H9 (cell line): ENCODE data around the gene KRT3. TPM values are rescaled to one million over a fixed set of nuclear protein-coding genes. Genes with fewer than 3 reads are reported as not detected.

Experiments used
- DNase-seq: peaks from one replicate; pipeline ENCODE4 v3.0.0-alpha.2; 2017
- H2AFZ ChIP-seq: one replicate; pipeline ENCODE4 v1.6.1; 2013; ENCODE audit warnings: mild to moderate bottlenecking, low read length, control low read depth, moderate library complexity
- H2AK5ac ChIP-seq: 2 replicates; pipeline ENCODE4 v1.6.1; 2013; ENCODE audit warnings: low read length, control low read depth, mixed read lengths; ENCODE audit not compliant: insufficient read length
- H2BK120ac ChIP-seq: one replicate; pipeline ENCODE4 v1.6.1; 2013; ENCODE audit warnings: low read depth, mild to moderate bottlenecking, low read length, control low read depth, inconsistent platforms; ENCODE audit not compliant: poor library complexity, severe bottlenecking
- H2BK12ac ChIP-seq: 2 replicates; pipeline ENCODE4 v1.6.1; 2013; ENCODE audit warnings: low read length, control low read depth, mixed read lengths, low read depth; ENCODE audit not compliant: insufficient read length
- H2BK15ac ChIP-seq: 2 replicates; pipeline ENCODE4 v1.6.1; 2013; ENCODE audit warnings: low read depth, low read length, control low read depth
- H2BK20ac ChIP-seq: one replicate; pipeline ENCODE4 v1.6.1; 2013; ENCODE audit warnings: low read depth, mild to moderate bottlenecking, low read length, control low read depth, inconsistent platforms; ENCODE audit not compliant: poor library complexity, severe bottlenecking
- H2BK5ac ChIP-seq: 2 replicates; pipeline ENCODE4 v1.6.1; 2013; ENCODE audit warnings: low read length, control low read depth, mixed read lengths; ENCODE audit not compliant: insufficient read length
- H3K14ac ChIP-seq: 2 replicates; pipeline ENCODE4 v1.6.1; 2013; ENCODE audit warnings: low read length, control low read depth; ENCODE audit not compliant: insufficient read depth
- H3K18ac ChIP-seq: 2 replicates; pipeline ENCODE4 v1.6.1; 2013; ENCODE audit warnings: low read depth, mild to moderate bottlenecking, mixed read lengths, low read length, control low read depth; ENCODE audit not compliant: insufficient read length
- H3K23ac ChIP-seq: 2 replicates; pipeline ENCODE4 v1.6.1; 2013; ENCODE audit warnings: low read length, control low read depth, mixed read lengths, low read depth; ENCODE audit not compliant: insufficient read length
- H3K23me2 ChIP-seq: 2 replicates; pipeline ENCODE4 v1.6.1; 2013; ENCODE audit warnings: low read depth, mild to moderate bottlenecking, mixed read lengths, low read length, control low read depth; ENCODE audit not compliant: insufficient read length, poor library complexity, severe bottlenecking
- H3K27ac ChIP-seq: 2 replicates; pipeline ENCODE4 v1.5.1; 2013; ENCODE audit warnings: low read length, control low read depth, mixed read lengths, low read depth; ENCODE audit not compliant: insufficient read length
- H3K27me3 ChIP-seq: 2 replicates; pipeline ENCODE4 v1.6.1; 2013; ENCODE audit warnings: low read length, control low read depth, inconsistent platforms; ENCODE audit not compliant: insufficient read depth
- H3K4ac ChIP-seq: 2 replicates; pipeline ENCODE4 v1.6.1; 2013; ENCODE audit warnings: low read depth, mild to moderate bottlenecking, control low read depth, inconsistent platforms, low read length, moderate library complexity
- H3K4me1 ChIP-seq: 2 replicates; pipeline ENCODE4 v1.6.1; 2013; ENCODE audit warnings: low read length, control low read depth, inconsistent platforms; ENCODE audit not compliant: insufficient read depth
- H3K4me2 ChIP-seq: 2 replicates; pipeline ENCODE4 v1.6.1; 2013; ENCODE audit warnings: low read length, control low read depth, mixed read lengths; ENCODE audit not compliant: insufficient read length, insufficient read depth
- H3K56ac ChIP-seq: 2 replicates; pipeline ENCODE4 v1.6.1; 2013; ENCODE audit warnings: low read depth, mild to moderate bottlenecking, mixed read lengths, low read length, control low read depth; ENCODE audit not compliant: insufficient read length
- H3K79me1 ChIP-seq: 2 replicates; pipeline ENCODE4 v1.6.1; 2013; ENCODE audit warnings: low read depth, mild to moderate bottlenecking, moderate library complexity, low read length, control low read depth, inconsistent platforms; ENCODE audit not compliant: insufficient read depth, poor library complexity, severe bottlenecking
- H3K79me2 ChIP-seq: 2 replicates; pipeline ENCODE4 v1.6.1; 2013; ENCODE audit warnings: low read length, control low read depth, inconsistent platforms; ENCODE audit not compliant: insufficient read depth
- H3K9ac ChIP-seq: 2 replicates; pipeline ENCODE4 v1.6.1; 2013; ENCODE audit warnings: low read length, control low read depth, mixed read lengths; ENCODE audit not compliant: insufficient read length; ENCODE audit errors: extremely low read depth
- H3K9me3 ChIP-seq: one replicate; pipeline ENCODE4 v1.6.1; 2013; ENCODE audit warnings: low read depth, low read length, inconsistent platforms; ENCODE audit not compliant: control insufficient read depth
- H3T11ph ChIP-seq: one replicate; pipeline ENCODE4 v1.6.1; 2013; ENCODE audit warnings: mild to moderate bottlenecking, low read length, control low read depth, inconsistent platforms
- H4K20me1 ChIP-seq: one replicate; pipeline ENCODE4 v1.6.1; 2013; ENCODE audit not compliant: control insufficient read depth, insufficient read length, insufficient read depth
- H4K5ac ChIP-seq: 2 replicates; pipeline ENCODE4 v1.6.1; 2013; ENCODE audit warnings: low read depth, mild to moderate bottlenecking, mixed read lengths, low read length, control low read depth; ENCODE audit not compliant: insufficient read length
- H4K8ac ChIP-seq: replicated peaks from 2 replicates; pipeline ENCODE4 v1.6.1; 2013; ENCODE audit warnings: low read length, control low read depth, mixed read lengths, low read depth; ENCODE audit not compliant: insufficient read length
- H4K91ac ChIP-seq: 2 replicates; pipeline ENCODE4 v1.6.1; 2013; ENCODE audit warnings: low read depth, mild to moderate bottlenecking, moderate library complexity, mixed read lengths, low read length, control low read depth; ENCODE audit not compliant: insufficient read length
- H3K27ac Mint-ChIP-seq, 3 experiments: 2 replicates in 2 of 3; 3 replicates in 1 of 3; pipeline ENCODE4 v1.8.0; 2020 to 2021; ENCODE audit warnings: mixed read lengths in 3 of 3, mild to moderate bottlenecking in 1 of 3, moderate library complexity in 1 of 3
- H3K27me3 Mint-ChIP-seq: 2 replicates; pipeline ENCODE4 v1.8.0; 2021; ENCODE audit warnings: low read depth, mild to moderate bottlenecking, moderate library complexity, mixed read lengths
- H3K36me3 Mint-ChIP-seq, 3 experiments: 2 replicates in 2 of 3; 3 replicates in 1 of 3; pipeline ENCODE4 v1.8.0; 2020 to 2021; ENCODE audit warnings: low read depth in 3 of 3, mixed read lengths in 3 of 3; ENCODE audit not compliant: insufficient read depth in 1 of 3
- H3K4me1 Mint-ChIP-seq, 2 experiments: 2 replicates each; pipeline ENCODE4 v1.8.0; 2020; ENCODE audit warnings: mixed read lengths in 2 of 2
- H3K4me3 Mint-ChIP-seq, 2 experiments: 2 replicates in 1 of 2; 3 replicates in 1 of 2; pipeline ENCODE4 v1.8.0; 2020 to 2021; ENCODE audit warnings: mild to moderate bottlenecking in 2 of 2, mixed read lengths in 2 of 2, moderate library complexity in 1 of 2
- H3K9me3 Mint-ChIP-seq, 2 experiments: 2 replicates in 1 of 2; 3 replicates in 1 of 2; pipeline ENCODE4 v1.8.0; 2020; ENCODE audit warnings: mild to moderate bottlenecking in 2 of 2, mixed read lengths in 2 of 2, moderate library complexity in 1 of 2
- CTCF ChIP-seq: fragments of 200-600 bp; sonication (generic); conservative IDR thresholded peaks from 3 replicates; pipeline ENCODE4 v1.8.0; 2021; ENCODE audit warnings: antibody characterized with exemption, mild to moderate bottlenecking
- WGBS: extraction: QIAGEN DNeasy Blood & Tissue Kit; methylation state at CpG from one replicate; pipeline ENCODE4 v1.1.7; 2013; ENCODE audit warnings: missing lambda C conversion rate, low lambda C conversion rate, mixed read lengths; ENCODE audit not compliant: insufficient read length; ENCODE audit errors: extremely low coverage; 5-methylcytosine and 5-hydroxymethylcytosine counted together
- total RNA-seq: library from RNA; stranded (reverse); gene quantifications from 2 replicates; pipeline ENCODE4 v1.2.1, GENCODE V29; 2021

The KRT3 gene
- total RNA-seq, 1 experiment from 2014 or later = not detected

DNA sequence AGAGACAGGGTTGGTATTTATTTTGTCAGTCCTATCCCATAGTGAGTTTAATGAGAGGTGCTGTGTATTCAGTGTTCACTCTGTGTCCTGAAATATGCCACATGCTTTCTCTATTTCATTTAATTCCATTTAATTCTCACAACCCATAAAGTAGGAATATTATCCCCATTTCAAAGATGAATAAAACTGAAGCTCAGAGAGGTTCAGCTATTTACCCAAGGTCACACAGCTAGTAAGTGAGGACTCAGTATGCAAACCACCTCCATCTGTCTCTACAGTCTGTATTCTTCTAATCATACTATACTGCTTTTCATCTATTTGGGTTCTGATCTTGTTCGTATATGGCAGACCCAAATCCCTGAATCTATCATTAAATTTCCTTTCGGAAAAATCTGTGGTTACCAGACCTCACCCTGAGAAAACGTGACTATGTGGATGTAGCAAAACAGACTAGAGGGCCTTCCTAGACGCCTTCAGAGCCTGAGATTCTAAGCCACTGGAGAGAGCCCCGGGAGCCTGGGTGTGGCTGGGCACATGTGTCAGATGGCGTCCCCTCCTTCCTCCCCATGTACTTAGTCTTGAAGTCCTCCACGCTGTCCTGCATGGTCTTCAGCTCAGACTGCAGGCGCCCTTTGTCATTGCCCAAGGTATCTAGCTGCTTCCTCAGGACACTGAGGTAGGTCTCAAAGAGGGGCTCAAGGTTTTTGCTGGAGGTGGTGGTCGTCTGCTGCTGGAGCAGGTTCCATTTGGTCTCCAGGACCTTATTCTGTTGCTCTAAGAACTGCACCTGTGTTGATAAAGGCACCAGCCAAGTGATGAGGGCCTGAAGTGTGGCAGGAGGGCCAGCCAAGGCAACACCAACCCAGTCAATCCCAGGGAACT lies 15.5 kb upstream of the KRT3 start:
- no peaks in the 10 kb centered on the region for H3K36me3 Mint-ChIP-seq
- Histone ChIP-seq H3K4me1 (no peaks in the 10 kb centered on the region), H3K9ac (no peak overlapping the region), H2BK15ac (no peak overlapping the region), H2AK5ac (no peak overlapping the region), H3K27me3 (no peaks in the 10 kb centered on the region), H3K4ac (no peak overlapping the region), H2BK20ac (no peak overlapping the region), H4K91ac (no peak overlapping the region), H4K5ac (no peak overlapping the region), H4K20me1 (no peaks in the 10 kb centered on the region), H2BK120ac (no peak overlapping the region), H2AFZ (no peak overlapping the region), H3K27ac (no peak overlapping the region), H2BK5ac (no peak overlapping the region), H3K14ac (no peak overlapping the region; the same call in 1 of the 2 replicates), H3K79me1 (no peaks in the 10 kb centered on the region), H3K18ac (no peak overlapping the region), H2BK12ac (no peak overlapping the region), H3K23ac (no peak overlapping the region), H3K79me2 (no peaks in the 10 kb centered on the region), H4K8ac (no peak overlapping the region), H3K56ac (no peak overlapping the region), H3K4me2 (no peak overlapping the region), H3K9me3 (no peaks in the 10 kb centered on the region), H3K23me2 (no peaks in the 10 kb centered on the region), H3T11ph (no peak overlapping the region)
- H3K9me3 Mint-ChIP-seq = no peaks in the 10 kb centered on the region
- H3K4me3 Mint-ChIP-seq = no peak overlapping the region
- DNase-seq = no peak
- H3K27ac Mint-ChIP-seq = no peak overlapping the region
- peaks cover 3% of the 10 kb centered on the region in 2 experiments; a peak in 2 of 4 replicates for H3K4me1 Mint-ChIP-seq
- H3K27me3 Mint-ChIP-seq = peaks cover 13% of the 10 kb centered on the region
- WGBS = no CpG with 5 or more reads among the region's 9 CpGs
- TF ChIP-seq CTCF = no peak
